ENCODE data around the gene ATG101. TPM values are rescaled to one million over a fixed set of nuclear protein-coding genes. Genes with fewer than 3 reads are reported as not detected.
A peak's percentile ranks its signal among the peaks of the same experiment; 100 is the strongest.

The ATG101 gene
- polyA plus RNA-seq, 1 experiment = 97.3 TPM

DNA sequence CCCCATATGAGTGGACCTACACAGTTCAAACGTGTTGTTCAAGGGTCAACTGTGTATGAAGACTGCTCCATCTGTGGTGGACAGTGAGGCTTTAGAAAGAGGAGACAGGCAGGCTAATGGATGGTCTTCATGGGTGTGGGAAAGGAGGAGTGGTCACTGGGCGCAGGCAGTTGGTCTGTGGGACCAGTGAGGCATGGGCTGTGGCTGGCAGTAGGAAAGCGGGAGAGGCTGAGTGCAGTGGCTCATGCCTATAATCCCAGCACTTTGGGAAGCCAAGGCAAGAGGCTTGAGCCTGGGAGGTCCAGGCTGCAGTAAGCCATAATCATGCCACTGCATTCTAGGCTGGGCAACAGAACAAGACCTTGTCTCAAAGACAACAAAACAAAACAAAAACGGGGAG lies 20.5 kb upstream of the ATG101 start:
- ChIA-PET POLR2A (interaction anchor here (0.6 kb wide), 1 partner anchor 16 kb away, joined by 4 read pairs; no protein-coding TSS in a partner anchor), CTCF (interaction anchor here (0.6 to 2.8 kb wide), 2 partner anchors 24 to 34 kb away, joined by 3 to 19 read pairs; no protein-coding TSS in a partner anchor)
- no peak overlapping the region for H3K27ac ChIP-seq (ENCODE audit: low read depth, low read length)
- H3K4me3 ChIP-seq (ENCODE audit: low read depth, low read length) = no peak overlapping the region
- TF ChIP-seq, protein P1, sequence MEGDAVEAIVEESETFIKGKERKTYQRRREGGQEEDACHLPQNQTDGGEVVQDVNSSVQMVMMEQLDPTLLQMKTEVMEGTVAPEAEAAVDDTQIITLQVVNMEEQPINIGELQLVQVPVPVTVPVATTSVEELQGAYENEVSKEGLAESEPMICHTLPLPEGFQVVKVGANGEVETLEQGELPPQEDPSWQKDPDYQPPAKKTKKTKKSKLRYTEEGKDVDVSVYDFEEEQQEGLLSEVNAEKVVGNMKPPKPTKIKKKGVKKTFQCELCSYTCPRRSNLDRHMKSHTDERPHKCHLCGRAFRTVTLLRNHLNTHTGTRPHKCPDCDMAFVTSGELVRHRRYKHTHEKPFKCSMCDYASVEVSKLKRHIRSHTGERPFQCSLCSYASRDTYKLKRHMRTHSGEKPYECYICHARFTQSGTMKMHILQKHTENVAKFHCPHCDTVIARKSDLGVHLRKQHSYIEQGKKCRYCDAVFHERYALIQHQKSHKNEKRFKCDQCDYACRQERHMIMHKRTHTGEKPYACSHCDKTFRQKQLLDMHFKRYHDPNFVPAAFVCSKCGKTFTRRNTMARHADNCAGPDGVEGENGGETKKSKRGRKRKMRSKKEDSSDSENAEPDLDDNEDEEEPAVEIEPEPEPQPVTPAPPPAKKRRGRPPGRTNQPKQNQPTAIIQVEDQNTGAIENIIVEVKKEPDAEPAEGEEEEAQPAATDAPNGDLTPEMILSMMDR (IDR thresholded peaks at IDR 0.05; ENCODE audit: low read depth, low read length) = no peak
- H3K9me3 ChIP-seq (ENCODE audit: control insufficient read depth, insufficient read depth, low read length) = no peaks in the 10 kb centered on the region
- no peaks in the 10 kb centered on the region for H3K27me3 ChIP-seq (ENCODE audit: control insufficient read depth, insufficient read depth, low read length)
- no peak for DNase-seq (ENCODE audit: low read depth, low spot score)

GRCh38 chr12:52049688-52050087 lies 20.1 kb upstream of the ATG101 start:
- ChIA-PET POLR2A (interaction anchor here (2.7 kb wide), 1 partner anchor 16 kb away, joined by 30 read pairs; no protein-coding TSS in a partner anchor), CTCF (interaction anchor here (2.6 kb wide), 1 partner anchor 25 kb away, joined by 21 read pairs; no protein-coding TSS in a partner anchor)
- Histone ChIP-seq H3K4me3 (ENCODE audit: low read depth, low read length) (no peak overlapping the region), H3K9me3 (ENCODE audit: control insufficient read depth, insufficient read depth, low read length) (no peaks in the 10 kb centered on the region), H3K27me3 (ENCODE audit: control insufficient read depth, insufficient read depth, low read length) (no peaks in the 10 kb centered on the region), H3K27ac (ENCODE audit: low read depth, low read length) (no peak overlapping the region)
- DNase-seq (ENCODE audit: low read depth, low spot score) = no peak
- TF ChIP-seq, protein P1 (IDR thresholded peaks at IDR 0.05; ENCODE audit: low read depth, low read length) = no peak

DNA sequence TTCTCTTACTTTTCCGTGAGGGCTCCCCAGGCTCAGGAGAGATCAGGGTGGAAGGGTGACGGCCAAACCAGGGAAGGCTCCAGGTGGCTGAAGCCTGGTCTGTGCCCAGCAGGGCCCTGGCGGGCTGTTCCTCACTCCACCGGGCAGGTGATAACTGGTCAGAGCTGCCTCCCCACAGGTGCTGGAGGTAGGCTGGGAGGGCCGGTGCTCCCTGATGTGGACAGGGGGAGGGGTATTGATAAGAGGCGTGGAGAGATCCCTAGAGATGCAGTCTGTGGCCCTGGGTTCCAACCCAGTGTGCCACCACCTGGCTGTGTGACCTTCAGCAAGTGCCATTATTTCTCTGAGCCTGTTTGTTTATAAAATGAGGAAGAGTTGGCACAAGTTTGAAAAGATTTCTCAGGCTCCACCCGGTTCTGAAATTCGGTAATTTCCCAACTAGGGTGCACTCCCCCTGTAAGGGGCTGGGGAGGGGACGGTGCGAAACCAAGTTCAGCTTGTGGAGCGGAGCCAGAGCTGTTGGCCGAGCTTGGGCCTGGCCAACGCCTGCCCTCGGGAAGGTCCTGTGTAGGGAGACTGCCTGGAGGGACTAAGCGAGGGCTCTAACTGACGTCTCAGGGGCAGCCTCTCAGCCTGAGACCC lies 19.5 kb upstream of the ATG101 start:
- DNase-seq (ENCODE audit: low read depth, low spot score) = no peak
- ChIA-PET POLR2A (interaction anchor here (0.9 to 2.7 kb wide), 7 partner anchors 11 to 43 kb away, joined by 3 to 30 read pairs (median 9); partner anchors contain the start of gene TAMALIN), CTCF (interaction anchor here (0.7 to 2.6 kb wide), 4 partner anchors 24 to 44 kb away, joined by 4 to 21 read pairs (median 4); no protein-coding TSS in a partner anchor)
- Histone ChIP-seq H3K27me3 (ENCODE audit: control insufficient read depth, insufficient read depth, low read length) (no peaks in the 10 kb centered on the region), H3K9me3 (ENCODE audit: control insufficient read depth, insufficient read depth, low read length) (no peaks in the 10 kb centered on the region), H3K27ac (ENCODE audit: low read depth, low read length) (peak overlapping the region; percentile 98), H3K4me3 (ENCODE audit: low read depth, low read length) (peak overlapping the region; percentile 69)
- TF ChIP-seq, protein P1 (IDR thresholded peaks at IDR 0.05; ENCODE audit: low read depth, low read length) = no peak

DNA sequence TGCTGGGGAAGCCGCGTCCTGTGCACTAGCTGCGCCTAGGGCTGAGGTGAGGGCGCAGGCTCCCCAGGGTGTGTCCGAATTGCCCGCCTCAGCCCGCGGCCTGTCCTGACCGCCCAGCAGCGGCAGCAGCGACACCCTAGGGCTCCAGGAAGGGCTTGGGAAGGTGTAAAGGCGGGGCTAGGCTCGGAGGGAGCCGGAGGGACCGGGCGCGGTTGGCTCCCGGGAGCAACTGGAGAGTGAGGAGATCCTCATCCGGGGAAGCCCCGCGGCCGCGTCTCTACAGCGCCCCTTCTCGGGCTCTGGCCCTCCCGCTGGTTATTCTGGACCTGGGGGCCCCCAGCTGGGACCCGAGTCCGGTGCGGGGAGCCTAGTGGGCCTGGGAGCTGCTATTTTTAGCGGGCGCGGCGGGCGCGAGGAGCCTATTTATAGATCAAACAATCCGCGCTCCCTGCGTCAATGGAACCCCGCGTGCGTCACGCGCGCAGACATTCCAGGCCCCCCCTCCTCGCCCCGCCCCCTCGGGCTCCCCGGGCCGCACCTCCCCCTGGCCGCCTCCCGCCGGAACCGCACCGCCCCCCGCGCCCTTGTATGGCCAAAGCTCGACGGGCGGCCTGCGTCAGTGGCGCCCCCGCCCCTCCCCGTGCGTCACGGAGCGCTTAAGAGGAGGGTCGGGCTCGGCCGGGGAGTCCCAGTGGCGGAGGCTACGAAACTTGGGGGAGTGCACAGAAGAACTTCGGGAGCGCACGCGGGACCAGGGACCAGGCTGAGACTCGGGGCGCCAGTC lies 18.8 kb upstream of the ATG101 start, which contains the start of gene NR4A1:
TSS of gene NR4A1 (plus strand) at position 685 of the 784 bp plus-strand sequence. CDS start 2,887 bp downstream, outside the sequence.
- POLR2A ChIA-PET = interaction anchor here (0.6 to 2.7 kb wide), 16 partner anchors 8 to 955 kb away, joined by 3 to 30 read pairs (median 5); partner anchors contain the start of genes ATG101, EIF4B and TAMALIN
- TF ChIP-seq, protein P1 (IDR thresholded peaks at IDR 0.05; ENCODE audit: low read depth, low read length) = no peak

More for the DNA sequence above, 18.8 kb upstream of the ATG101 start, which contains the start of gene NR4A1:
- Histone ChIP-seq H3K9me3 (ENCODE audit: control insufficient read depth, insufficient read depth, low read length) (no peaks in the 10 kb centered on the region), H3K27me3 (ENCODE audit: control insufficient read depth, insufficient read depth, low read length) (no peaks in the 10 kb centered on the region), H3K4me3 (ENCODE audit: low read depth, low read length) (peak within 1 kb of the TSS; percentile 79), H3K27ac (ENCODE audit: low read depth, low read length) (peak within 1 kb of the TSS; percentile 98)
- CTCF ChIA-PET = interaction anchor here (0.6 to 2.6 kb wide), 9 partner anchors 13 to 826 kb away, joined by 3 to 21 read pairs (median 4); no protein-coding TSS in a partner anchor
- peak; percentile 88 for DNase-seq (ENCODE audit: low read depth, low spot score)
